Ishikawa (cell line): ENCODE measurements around the gene STAG1.

Source experiments
- CEBPB ChIP-seq: IDR thresholded peaks from 2 replicates; pipeline ENCODE4 v1.6.1; 2012
- CREB1 ChIP-seq: IDR thresholded peaks from 2 replicates; pipeline ENCODE4 v1.6.1; 2012; ENCODE audit warnings: low read depth
- EGR1 ChIP-seq: IDR thresholded peaks from 2 replicates; pipeline ENCODE4 v1.6.1; 2012
- EP300 ChIP-seq: IDR thresholded peaks from 2 replicates; pipeline ENCODE4 v1.6.1; 2012; ENCODE audit warnings: borderline replicate concordance
- FOXM1 ChIP-seq: IDR thresholded peaks from 2 replicates; pipeline ENCODE4 v1.6.1; 2012; ENCODE audit warnings: low read depth, borderline replicate concordance
- NFIC ChIP-seq: IDR thresholded peaks from 2 replicates; pipeline ENCODE4 v1.6.1; 2012
- RAD21 ChIP-seq: IDR thresholded peaks from 2 replicates; pipeline ENCODE4 v1.6.1; 2012; ENCODE audit warnings: low read depth
- TAF1 ChIP-seq: IDR thresholded peaks from 2 replicates; pipeline ENCODE4 v1.6.1; 2012; ENCODE audit warnings: low read depth, mild to moderate bottlenecking
- TEAD4 ChIP-seq: IDR thresholded peaks from 2 replicates; pipeline ENCODE4 v1.6.1; 2012
- YY1 ChIP-seq: IDR thresholded peaks from 2 replicates; pipeline ENCODE4 v1.6.1; 2012; ENCODE audit warnings: low read depth
- ZBTB7A ChIP-seq: IDR thresholded peaks from 2 replicates; pipeline ENCODE4 v1.6.1; 2012; ENCODE audit warnings: low read depth
- TF ChIP-seq, protein P1 (sequence below): IDR thresholded peaks from 2 replicates; pipeline ENCODE4 v1.6.1; 2012; ENCODE audit warnings: low read depth, mild to moderate bottlenecking
- TF ChIP-seq, protein P2 (sequence below): IDR thresholded peaks from 2 replicates; pipeline ENCODE4 v1.6.1; 2012
- TF ChIP-seq, protein P3 (sequence below): IDR thresholded peaks from 2 replicates; pipeline ENCODE4 v1.6.1; 2012

DNA sequence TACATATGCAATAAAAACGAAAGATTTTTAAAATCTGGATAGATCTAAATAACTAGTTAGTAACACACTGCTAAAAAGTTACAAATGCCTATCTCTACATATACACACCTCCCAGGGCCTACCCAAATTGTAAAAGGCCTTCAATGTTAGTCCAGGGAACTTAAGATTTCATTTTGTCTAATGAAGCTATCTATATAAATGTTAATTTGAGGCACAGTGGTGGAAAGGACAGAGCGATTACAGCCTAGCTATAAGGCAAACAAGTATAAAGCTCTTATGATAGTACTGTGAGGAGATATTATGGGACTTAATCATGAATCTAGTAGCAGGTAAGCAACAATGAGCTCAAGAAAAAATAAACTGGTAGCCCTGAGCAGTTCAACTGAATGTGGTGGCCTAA is 101.7 kb downstream of the STAG1 start:
- no peak for TF ChIP-seq EGR1
- TF ChIP-seq, protein P1, sequence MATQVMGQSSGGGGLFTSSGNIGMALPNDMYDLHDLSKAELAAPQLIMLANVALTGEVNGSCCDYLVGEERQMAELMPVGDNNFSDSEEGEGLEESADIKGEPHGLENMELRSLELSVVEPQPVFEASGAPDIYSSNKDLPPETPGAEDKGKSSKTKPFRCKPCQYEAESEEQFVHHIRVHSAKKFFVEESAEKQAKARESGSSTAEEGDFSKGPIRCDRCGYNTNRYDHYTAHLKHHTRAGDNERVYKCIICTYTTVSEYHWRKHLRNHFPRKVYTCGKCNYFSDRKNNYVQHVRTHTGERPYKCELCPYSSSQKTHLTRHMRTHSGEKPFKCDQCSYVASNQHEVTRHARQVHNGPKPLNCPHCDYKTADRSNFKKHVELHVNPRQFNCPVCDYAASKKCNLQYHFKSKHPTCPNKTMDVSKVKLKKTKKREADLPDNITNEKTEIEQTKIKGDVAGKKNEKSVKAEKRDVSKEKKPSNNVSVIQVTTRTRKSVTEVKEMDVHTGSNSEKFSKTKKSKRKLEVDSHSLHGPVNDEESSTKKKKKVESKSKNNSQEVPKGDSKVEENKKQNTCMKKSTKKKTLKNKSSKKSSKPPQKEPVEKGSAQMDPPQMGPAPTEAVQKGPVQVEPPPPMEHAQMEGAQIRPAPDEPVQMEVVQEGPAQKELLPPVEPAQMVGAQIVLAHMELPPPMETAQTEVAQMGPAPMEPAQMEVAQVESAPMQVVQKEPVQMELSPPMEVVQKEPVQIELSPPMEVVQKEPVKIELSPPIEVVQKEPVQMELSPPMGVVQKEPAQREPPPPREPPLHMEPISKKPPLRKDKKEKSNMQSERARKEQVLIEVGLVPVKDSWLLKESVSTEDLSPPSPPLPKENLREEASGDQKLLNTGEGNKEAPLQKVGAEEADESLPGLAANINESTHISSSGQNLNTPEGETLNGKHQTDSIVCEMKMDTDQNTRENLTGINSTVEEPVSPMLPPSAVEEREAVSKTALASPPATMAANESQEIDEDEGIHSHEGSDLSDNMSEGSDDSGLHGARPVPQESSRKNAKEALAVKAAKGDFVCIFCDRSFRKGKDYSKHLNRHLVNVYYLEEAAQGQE = no peak
- TF ChIP-seq ZBTB7A = no peak
- no peak for TF ChIP-seq CREB1
- TF ChIP-seq CEBPB = no peak
- TF ChIP-seq TAF1 = no peak
- TF ChIP-seq YY1 = no peak
- TF ChIP-seq RAD21 = no peak
- TF ChIP-seq, protein P2, sequence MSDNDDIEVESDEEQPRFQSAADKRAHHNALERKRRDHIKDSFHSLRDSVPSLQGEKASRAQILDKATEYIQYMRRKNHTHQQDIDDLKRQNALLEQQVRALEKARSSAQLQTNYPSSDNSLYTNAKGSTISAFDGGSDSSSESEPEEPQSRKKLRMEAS = no peak
- TF ChIP-seq, protein P3, sequence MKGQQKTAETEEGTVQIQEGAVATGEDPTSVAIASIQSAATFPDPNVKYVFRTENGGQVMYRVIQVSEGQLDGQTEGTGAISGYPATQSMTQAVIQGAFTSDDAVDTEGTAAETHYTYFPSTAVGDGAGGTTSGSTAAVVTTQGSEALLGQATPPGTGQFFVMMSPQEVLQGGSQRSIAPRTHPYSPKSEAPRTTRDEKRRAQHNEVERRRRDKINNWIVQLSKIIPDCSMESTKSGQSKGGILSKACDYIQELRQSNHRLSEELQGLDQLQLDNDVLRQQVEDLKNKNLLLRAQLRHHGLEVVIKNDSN = no peak
- TF ChIP-seq EP300 = no peak
- TF ChIP-seq NFIC = no peak
- TF ChIP-seq TEAD4 = no peak
- TF ChIP-seq FOXM1 = no peak
